HL-60/S4 treated with phorbol 12-myristate 13-acetate at 8.2 ng/mL for 4 days and 3 days (cell line): Measurements from ENCODE around the gene EIF5.

Experiments used
- in situ Hi-C: fragments of 300-500 bp; cut with MboI; formaldehyde crosslinking; loops from 2 replicates; pipeline ENCODE4 v1.15.0; 2022; ENCODE audit warnings: low sequenced_read_pairs

Gene EIF5

GRCh38 chr14:103333754-103334643 is at the start of gene EIF5:
Gene EIF5, plus strand, starts transcription at chr14:103334237. Its CDS starts 1,624 bp downstream, at chr14:103335861.
- in situ Hi-C loops, result no loop called here

- in situ Hi-C loops, result no loop called here
Observed at GRCh38 chr14:103284574-103285467, 49.2 kb upstream of the EIF5 start.

- in situ Hi-C loops, result no loop called here
Observed at GRCh38 chr14:103286460-103286859, 47.6 kb upstream of the EIF5 start.

DNA sequence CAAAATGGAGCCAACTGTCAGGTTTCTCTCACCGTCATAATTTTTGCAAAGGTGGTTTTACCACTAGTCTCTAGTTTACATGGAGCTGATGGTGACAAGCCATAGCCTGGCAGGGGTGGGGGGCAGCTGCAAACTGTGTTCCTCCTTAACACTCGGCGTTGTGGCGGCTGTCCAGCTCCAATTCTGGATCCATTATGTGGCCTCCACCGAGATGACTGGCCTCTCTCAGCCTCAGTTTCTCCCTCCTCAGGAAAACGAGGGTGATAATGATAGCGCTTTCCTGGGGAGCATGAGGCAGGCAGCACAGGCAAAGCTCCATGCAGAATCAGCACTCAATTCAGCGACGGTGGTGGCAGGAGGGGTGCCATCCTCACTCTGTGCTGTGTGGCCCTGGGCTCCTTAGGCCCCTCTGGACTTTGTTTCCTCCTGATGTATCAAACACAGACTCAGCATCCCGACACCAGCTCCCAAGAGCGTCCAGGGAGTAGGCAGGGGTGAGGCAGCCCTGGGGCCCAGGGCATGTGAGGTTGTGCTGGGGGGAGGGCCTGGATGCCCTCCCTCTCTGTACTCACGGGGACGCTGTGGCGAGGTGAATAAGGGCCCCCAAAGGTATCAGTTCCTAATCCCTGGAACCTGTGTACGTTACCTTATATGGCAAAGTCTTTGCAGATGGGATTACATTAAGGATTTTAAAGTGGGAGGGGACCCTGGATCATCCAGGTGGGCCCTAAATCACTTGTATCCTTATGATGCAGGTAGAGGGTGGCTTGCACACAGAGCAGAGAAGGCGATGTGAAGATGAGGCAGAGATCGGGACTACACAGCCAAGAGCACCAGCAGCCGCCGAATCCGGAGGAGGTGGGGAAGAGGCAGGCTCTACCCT is 46.8 kb upstream of the EIF5 start:
- in situ Hi-C loops, result no loop called here

- in situ Hi-C loops, result no loop called here
Observed at GRCh38 chr14:103288076-103288766, 45.8 kb upstream of the EIF5 start.

GRCh38 chr14:103290056-103290455 is 44.0 kb upstream of the EIF5 start:
- in situ Hi-C loops, result loop anchor here (10.0 kb wide), 1 partner anchor 205 kb away; the partner anchor contains the start of gene LBHD2

DNA sequence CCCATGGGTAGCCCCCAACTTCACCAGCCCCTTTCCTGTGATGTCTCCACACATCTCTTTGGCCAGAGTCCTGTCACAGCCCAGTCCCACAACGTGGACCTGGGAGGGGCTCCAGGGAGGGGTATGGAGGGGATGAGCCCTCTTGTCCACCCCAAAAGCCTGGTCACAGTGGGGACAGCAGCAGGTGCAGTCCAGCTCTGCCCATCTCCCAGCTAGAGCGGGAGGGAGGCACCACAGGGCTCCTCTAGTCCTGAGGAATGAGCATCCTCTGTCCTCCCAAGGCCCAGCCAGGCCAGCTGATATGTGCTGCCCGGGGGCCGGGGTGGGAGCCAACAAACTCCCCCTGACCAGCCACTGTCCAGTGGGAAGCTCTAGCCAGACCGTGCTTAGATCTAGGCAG is 43.5 kb upstream of the EIF5 start:
- in situ Hi-C loops, result loop anchor here (10.0 kb wide), 1 partner anchor 206 kb away; the partner anchor contains the start of gene LBHD2

DNA sequence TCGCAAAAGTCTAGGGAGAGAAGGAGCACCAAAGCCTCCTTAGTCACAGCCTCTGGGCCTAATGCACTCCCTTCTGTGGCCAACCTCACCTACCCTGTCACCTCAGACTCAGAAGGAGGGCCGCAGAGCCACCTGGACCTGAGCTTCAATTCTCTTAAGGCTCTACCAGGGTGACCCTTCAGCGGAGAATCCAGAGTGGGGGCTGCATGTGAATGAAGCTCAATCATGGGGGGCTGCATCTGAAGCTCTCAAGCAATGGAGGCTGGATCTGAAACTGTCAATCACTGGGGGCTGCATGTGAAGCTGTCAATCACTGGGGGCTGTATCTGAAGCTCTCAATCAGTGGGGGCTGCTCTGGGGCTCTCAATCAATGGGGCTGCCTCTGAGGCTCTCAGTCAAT is 43.1 kb upstream of the EIF5 start:
- in situ Hi-C loops, result loop anchor here (10.0 kb wide), 1 partner anchor 206 kb away; the partner anchor contains the start of gene LBHD2

DNA sequence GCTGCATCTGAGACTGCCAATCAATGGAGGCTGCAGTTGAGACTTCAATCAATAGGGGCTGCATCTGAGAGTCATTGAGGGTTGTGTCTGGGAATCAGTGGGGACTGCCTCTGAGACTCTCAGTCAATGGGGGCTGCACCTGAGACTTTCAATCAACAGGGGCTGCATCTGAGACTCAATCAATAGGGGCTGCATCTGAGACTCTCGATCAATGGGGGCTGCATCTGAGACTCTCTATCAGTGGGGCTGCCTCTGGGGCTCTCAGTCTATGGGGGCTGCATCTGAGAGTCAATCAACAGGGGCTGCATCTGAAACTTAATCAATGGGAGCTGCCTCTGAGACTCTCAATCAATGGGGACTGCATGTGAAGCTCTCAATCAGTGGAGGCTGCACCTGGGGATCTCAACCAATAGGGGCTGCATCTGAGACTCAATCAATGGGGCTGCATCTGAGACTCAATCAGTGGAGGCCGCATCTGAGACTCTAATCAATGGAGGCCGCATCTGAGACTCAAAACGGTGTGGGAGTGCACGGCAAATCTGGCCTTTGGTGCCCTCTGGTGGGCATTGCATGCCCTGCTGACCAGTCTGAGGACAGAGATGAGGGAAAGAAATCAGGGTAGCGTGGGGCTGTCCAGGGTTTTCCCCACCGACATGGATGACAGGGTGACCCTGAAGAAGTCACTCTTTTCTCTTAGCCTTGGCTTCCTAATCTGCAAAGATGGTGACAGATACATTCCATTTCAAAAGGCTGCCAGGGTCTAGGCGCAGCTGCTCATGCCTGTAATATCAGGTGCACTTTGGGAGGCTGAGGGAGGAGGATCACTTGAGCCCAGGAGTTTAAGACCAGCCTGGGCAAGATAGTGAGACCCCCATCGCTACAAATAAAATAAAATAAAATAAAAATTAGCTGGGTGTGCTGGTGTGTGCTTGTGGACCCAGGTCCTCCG is 41.3 kb upstream of the EIF5 start:
- in situ Hi-C loops, result loop anchor here (10.0 kb wide), 1 partner anchor 208 kb away; the partner anchor contains the start of gene LBHD2

- in situ Hi-C loops, result loop anchor here (10.0 kb wide), 1 partner anchor 209 kb away; the partner anchor contains the start of gene LBHD2
Observed at GRCh38 chr14:103293465-103293864, 40.6 kb upstream of the EIF5 start.

GRCh38 chr14:103294091-103294490 is 39.9 kb upstream of the EIF5 start:
- in situ Hi-C loops, result loop anchor here (10.0 kb wide), 1 partner anchor 209 kb away; the partner anchor contains the start of gene LBHD2

- in situ Hi-C loops, result loop anchor here (10.0 kb wide), 1 partner anchor 211 kb away; the partner anchor contains the start of gene LBHD2
Observed at GRCh38 chr14:103296007-103296406, 38.0 kb upstream of the EIF5 start.

- in situ Hi-C loops, result loop anchor here (10.0 kb wide), 1 partner anchor 212 kb away; the partner anchor contains the start of gene LBHD2
Observed at GRCh38 chr14:103296987-103297386, 37.0 kb upstream of the EIF5 start.

DNA sequence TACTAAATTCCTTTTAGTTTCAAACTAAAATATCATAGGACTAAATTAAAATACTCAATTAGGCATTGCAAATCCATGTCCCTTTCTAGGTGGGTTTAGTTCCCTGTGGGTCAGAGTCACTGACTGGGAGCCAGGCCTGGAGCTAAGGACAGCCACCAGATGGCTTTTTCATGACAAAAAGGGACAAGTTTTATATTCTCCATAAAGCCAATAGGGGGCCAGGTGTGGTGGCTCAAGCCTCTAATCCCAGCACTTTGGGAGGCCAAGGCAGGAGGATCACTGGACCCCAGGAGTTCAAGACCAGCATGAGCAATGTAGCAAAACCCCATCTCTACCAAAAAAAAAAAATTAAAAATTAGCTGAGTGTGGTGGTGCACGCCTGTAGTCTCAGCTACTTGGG is 35.4 kb upstream of the EIF5 start:
- in situ Hi-C loops, result loop anchor here (10.0 kb wide), 1 partner anchor 214 kb away; the partner anchor contains the start of gene LBHD2

- in situ Hi-C loops, result no loop called here
Observed at GRCh38 chr14:103301512-103302354, 32.3 kb upstream of the EIF5 start.

DNA sequence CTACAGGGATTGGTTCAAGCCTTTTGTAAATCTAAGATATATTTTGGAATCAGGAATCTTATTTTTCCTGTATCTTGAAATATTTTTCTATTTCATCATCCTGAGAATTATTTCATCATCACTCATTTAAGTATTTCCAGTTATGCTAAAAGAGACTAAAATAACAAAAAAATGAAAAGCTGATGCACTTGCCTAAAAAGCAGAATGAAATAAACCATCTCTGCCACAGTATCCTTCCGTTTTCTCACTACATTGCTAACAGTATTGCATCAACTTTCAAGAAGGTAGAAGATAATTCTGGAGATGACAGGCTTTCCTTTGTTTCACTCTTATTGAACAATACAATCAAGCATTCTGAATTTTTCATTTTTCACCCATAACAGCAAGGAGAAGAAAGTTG is 31.1 kb upstream of the EIF5 start:
- in situ Hi-C loops, result no loop called here

DNA sequence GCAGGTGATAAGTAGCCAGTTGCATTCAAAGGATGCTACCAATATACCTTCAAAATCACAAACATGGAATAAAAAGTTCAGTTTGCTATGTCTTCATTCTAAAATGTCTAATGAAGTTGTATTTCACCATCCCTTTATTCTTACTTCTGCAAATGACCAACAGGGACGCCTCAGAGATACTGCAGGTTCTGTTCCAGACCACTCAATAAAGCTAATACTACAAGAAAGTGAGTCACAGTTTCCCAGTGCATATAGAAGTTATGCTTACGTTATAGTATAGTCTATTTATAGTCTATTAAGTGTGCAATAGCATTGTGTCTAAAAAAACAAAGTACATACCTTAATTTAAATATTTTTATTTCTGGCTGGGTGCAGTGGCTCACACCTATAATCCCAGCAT is 29.3 kb upstream of the EIF5 start:
- in situ Hi-C loops, result no loop called here
